Stromal cell of bone marrow (primary cell): ENCODE data around the gene MLLT3.
A peak's percentile ranks its signal among the peaks of the same experiment; 100 is the strongest.

Experiments
- DNase-seq: peaks from one replicate; pipeline ENCODE4 v3.0.0-alpha.2; 2012; ENCODE audit warnings: low read depth

MLLT3 gene

DNA sequence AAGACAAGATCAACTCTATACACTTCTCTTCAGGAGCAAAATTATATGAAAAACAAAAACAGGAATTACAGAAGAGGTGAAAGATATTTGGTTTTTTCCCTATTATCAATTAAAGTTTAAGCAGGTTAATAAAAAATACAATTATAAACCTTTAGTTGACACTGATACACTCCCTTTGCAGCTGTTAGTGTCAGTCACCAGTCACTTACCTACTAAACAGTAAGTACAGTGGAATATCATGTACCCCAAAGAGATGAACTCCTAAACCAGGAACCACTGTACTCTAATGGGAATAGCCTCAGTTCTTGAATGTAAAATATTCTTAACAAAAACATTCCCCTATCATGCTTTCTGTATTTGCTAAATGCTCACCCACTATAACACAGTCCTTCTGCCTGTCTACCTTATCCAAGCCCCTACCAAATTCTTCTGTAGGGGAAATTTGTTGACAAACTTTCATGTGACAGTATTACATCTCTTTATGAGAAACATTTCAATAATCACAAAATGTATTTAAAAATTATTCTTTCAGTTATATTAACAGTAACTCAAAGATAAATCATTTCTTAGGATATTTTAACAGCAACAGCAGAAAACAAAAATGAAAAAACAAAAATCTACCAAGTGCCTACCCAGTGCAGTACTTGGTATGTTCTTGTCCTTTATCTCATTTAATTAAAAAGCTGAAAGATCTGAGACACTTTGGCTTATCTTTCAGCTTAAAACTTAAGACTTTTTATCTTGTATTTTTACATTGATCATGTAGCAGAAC is 212.8 kb downstream of the MLLT3 start:
- DNase-seq: no peak

DNA sequence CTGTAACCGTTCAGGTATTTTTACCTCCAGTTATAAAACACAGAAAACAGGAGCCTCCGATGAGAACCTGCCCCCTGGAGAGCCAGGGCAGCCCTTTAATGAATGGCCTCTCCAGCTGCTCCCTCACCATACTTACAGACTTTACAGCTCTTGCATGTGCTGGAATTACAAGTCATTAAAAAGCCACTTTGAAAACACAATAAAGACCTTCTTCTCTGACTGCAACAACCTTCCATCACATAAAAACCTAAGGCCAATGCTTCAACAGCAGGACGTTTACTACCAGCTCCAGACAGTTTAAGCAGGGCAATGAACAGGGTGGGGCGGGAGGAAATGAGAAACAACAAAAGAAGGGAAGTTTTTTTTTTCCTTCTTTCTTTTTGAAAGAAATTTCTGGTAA is 213.8 kb downstream of the MLLT3 start:
- DNase-seq: no peak

DNA sequence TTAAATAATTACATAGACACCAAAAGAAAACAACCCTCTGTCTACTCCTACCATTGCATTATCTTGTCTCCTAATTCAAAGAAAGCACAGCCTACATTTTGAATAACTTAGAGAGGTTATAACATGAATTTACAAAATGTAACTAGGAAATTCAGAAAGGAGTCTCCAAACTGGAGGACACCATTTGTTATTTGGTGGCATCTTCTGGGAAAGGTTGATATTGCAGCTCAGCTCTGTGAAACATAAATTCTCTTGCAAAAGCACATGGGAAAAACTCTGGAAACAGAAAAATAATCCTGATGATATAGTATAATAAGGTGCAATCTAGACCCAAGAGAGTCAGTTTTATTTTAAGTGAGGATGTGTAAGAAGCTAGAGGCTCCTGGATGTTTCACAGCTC is 215.3 kb downstream of the MLLT3 start:
- DNase-seq: no peak

DNA sequence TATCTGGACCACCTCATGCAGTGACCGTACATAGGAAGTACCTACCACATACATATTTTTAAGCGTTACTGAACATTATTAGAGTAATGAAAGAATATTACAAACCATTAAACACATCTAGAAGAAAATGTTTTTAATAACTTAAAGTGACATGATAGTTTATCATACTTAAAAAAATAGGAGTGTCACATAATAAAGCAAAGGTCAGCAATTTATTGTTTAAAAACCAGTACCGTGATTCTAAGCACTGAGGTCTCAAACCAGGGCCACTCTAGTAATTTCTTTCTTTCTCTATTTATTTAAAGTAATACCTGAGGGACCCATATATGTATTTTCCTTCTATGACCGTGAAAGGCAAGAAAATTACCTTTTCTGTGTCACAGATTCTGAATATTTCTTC is 216.0 kb downstream of the MLLT3 start:
- DNase-seq: no peak

DNA sequence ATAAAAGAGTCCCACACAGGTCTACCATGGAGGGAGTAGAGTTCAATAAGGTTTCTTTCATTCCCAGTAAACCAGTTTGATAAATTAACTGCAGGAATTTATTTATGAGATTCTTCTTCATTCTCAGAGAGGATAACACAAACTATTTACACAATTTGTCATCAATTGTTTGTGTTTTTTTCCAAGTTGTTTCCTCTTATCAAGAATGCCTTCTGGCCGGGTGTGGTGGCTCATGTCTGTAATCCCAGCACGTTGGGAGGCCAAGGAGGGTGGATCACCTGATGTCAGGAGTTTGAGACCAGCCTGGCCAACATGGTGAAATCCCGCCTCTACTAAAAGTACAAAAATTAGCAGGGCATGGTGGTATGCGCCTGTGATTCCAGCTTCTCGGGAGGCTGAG is 216.7 kb downstream of the MLLT3 start:
- DNase-seq: no peak

DNA sequence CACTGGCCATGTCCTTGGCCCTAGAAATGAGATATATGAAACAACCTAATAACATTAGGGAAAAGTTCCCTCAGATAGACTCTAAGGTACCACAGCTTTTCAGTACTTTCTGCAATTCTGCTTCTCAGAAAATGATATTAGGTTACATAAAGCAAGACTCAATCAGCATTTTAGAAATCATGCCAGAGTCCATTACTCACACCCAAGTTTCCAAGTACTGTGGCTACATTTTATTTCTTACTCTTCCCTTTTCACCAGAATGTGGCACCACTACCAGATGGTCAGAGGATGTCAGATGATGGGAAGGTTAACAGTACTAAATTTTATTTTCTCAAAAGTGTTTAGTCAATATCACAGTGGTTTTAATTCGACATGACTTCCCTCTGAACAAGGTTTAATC is 217.2 kb downstream of the MLLT3 start:
- peak; percentile 46 for DNase-seq

DNA sequence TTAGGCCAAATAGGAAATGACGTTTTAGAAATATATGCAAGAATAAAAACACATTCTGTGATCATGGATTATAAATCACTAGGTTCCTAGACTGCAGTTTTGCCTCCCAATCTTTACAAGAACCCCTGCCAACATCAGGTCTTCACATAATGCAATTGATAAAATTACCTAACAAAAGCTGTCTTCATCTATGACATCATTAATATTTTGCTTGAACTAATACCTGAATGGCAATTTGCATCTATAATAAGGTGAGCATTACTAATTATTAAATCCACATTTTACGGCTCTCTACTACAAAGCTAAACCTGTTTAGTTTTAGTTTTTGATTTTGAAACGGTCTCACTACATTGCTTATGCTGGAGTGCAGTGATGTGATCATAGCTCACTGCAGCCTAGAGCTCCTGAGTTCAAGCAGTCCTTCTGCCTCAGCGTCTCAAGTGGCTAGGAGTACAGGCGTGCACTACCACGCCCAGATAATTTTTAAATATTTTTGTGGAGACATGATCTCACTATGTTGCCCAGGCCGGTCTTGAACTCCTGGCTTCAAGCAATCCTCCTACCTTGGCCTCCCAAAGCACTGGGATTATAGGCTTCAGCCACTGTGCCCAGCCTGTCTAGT is 218.0 kb downstream of the MLLT3 start:
- no peak for DNase-seq

DNA sequence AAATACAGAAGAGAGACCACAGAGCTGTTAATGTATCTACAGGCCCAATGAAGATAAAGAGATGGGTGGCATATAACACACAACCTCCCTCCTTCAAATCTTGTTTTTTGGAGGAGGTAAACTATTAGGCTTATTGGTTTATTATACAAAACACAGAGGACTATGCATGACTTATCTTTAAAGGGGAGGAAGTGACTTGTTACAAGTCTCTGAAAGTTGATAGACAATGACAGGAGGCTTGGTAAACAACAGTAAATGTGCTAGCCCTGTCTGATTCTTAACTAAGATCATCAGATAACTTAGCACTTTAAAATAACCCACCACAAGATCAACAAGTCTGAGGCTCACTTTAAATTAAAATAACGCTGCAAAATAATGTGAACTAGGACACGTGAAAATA is 219.0 kb downstream of the MLLT3 start:
- no peak for DNase-seq

DNA sequence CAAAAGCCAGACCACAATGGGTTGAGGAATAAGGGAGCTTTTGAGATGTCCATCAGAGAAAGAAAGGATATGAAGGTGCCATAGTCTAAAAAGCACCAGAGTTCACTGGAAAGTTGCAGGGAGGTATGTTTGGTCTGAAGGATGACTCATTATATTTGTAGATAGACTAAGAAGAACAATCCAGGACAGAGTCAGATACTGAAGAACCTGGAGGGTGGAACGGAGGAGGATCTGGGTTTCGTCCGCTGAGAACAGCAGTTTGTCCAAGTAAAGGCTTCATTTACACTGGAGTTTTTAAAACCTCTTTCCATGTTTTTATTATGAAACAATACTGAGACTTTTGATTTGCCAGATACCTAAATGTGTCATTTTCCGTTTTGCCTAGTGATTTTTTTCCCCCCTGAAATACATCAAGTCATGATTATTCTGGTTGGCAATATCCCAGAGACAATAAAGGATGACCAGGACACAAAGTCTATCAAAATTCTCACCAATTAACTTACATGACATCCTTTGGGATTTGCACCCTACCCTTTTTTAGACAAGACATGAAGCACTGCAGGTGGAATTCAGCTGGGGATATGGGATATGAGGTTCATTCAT is 219.9 kb downstream of the MLLT3 start:
- DNase-seq: no peak

DNA sequence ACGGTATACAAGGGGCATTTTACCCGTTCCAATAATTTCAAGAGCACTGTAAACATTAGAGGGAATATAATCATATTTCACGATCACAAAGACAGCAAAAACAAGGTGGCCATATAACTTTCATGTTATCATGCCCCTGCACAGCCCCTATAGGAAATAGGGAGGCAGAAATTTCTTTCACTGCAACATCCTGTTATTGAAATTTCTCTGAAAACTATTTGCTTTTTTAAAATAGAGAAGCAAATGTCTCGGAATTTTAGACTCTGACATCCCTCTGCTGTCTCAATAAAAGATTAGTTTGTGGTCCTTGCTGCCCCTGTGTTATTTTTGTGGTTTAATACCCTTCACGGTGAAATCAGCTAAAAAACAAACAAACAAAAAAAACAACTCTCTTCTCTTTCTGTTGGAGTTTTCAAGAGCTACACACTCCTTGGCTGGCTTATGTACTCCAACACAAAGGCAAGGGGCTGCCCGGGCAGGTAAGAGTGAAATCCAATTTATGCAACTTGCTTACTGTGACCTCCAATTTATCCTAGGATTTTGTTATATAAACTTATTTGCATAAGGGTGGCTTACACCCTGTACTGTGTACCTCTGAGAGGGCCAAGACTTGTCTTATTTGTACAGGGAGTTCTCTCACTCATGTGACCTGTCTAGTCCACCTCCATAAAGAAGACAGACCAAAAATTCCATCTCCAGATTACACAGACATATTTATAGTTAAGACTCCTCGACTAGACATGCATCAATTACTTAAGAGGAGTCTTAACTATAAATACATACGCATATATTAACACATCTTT is 223.6 kb downstream of the MLLT3 start:
- no peak for DNase-seq

DNA sequence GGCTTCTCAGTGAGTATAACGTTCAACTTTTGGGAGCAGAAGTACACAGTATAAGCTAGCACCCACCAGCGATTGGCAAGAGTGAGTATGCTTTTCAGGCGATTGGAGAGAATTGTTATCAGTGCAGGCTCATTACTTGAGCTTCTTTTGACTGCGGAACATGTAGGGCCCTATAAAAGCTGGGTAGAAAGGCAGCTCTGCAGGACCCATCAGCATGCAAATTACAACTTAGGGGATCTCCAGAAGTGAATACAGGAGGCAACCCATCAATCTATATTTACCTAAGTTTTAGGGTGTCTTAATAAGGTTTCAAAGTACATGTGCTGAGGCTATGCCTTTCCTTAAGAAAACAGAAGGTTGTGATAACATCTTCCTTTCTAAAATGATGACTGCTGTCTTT is 225.0 kb downstream of the MLLT3 start:
- no peak for DNase-seq

DNA sequence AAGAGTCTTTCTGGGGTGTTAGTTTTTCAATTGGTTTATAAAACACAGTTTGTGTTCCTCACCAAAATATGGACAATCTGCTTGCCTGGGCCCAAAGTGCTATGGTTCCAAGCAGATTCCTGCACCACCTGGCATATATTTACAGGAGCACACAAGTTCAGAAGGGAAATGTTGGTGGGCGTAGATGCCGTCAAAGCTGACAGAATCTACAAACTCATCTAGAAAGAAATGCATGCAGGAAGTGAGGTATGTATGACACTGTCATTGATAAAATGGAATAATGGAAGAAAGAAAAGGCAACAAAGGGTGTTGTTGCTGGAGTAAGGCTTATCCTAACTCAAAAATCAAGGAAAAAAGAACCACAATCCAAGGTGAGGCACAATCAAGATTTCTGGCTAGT is 225.8 kb downstream of the MLLT3 start:
- DNase-seq: no peak

DNA sequence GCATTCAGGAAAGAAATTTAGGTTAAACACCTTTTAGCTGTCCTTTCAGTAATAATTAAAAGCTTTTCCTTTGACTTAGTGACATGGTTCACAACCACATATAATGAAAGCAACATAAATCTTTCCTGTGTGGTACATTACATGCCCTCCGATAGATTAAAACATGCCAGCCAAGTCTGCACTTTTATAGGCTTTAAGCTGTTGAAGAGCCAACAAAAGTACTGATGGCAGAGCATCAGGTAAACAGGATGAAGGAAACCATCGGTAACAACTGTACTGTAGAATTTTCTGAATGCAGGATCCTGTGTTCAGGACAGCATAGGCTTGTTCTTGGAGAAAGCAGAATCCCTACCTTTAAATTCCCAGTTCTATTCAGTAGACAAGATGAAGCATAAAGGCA is 226.6 kb downstream of the MLLT3 start:
- DNase-seq: no peak

DNA sequence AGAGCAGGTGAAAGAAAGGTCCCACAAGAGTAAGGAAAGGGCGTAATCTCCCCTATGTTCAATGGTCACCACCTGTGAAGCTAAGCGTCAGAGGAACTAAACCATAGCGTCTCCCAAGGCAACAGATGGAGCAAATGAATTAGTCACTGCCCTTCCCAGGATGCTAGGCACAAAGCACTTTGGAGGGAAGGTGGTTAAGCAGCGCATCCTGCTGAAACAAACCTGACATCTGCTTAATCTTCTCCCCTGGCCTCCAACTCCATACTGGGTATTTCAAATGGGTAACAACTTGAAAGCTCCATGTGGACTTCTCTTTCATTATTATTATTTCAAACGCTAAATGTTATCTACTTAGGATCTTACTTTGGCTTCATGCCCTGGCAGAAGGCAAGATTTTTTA is 227.3 kb downstream of the MLLT3 start:
- no peak for DNase-seq

DNA sequence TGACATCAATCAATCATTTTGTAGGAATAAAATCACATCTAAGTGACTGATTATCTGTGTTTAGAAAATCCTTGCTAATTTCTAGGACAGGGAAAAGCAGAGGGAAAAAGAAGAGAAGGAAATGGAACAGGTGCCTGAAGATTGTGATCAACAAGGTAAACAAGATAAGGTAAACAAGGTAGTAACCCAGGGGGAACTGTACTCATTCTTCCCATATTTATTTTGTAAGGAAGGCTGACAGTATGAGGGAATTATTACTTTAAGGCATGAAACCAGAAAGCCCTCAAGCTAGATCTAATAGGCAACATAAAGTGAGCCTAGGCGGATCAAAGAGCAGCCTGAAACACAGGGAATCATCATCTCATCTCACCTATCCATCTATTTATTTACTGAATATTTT is 231.1 kb downstream of the MLLT3 start:
- DNase-seq: no peak

DNA sequence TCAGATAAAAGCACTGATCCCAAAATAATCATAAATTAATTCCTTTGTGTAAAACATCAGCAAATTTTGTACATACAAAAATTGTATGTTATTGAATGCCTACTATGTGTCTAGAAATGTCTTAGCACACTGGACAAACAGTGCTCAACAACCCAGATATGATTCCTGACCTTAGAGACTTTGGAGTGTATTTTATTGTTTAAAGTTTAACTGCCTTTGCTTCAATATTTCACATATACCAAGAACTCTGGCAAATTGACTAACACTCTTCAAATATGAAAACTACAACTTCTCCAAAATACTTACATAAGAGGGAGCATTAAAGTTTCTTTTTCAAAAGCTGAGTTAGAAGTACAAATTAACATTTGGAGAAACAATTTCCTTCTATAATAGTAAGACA is 231.9 kb downstream of the MLLT3 start:
- no peak for DNase-seq

DNA sequence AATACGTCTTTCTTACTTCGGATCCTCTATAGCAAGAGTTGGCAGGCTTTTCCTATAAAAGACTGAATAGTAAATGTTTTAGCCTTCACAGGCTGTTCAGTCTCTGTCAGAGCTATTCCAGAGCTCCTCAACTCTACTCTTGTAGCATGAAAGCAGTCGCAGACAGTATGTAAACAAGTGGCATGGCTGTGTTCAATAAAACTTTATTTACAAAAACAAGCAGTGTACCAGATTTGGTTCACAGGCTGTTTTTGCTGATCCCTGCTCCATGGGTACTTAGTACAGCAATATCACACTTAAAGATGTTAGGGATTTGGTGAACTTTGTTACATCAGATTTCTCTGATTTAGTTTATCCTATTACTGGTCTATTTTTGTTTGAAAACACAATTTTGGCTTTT is 235.2 kb downstream of the MLLT3 start:
- DNase-seq: no peak

DNA sequence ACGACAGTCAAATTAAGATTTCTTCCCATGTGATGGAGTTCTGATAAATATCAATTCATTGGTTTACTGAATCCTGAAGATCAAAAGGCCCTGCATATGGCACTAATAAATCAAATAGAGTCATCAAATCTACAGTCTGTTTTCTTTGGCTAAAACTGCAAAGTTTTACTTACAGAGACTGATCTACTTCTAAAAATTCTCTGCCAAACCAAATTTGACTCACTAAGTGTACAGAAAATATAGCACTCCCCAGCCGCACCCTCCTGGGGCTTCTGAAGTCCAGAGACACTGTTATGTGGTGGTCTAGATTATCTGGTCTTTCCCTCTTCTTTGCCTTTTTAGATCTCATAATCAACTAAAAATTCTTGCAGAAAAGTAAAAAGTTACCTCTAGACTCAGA is 237.7 kb downstream of the MLLT3 start:
- no peak for DNase-seq

DNA sequence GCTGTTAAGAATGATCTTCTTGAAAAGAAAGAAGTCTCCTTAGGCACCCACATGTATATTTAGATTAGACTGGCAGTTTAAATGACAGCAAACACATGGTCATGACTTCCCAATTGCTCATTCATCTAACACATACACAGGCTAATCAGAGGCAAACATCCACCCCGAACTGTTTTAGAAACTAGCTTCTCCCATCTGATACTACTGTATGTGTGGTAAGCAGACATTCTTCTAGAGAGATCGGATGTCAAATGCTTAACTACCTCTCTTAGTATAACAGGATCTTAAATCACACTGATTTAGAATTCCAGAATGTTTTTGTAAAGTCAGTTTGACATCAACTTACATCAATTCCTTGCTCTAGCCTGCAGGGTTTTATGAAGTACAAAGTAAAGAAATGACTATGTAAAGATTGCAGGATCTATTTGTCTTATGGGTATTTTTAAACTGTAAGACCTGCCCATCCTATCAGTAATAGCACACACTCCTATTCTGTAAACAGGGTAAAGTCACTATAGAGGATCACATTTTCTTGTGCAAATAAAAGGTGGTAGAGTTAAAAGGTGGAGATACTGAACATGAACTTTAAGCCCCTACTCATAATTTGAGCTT is 239.7 kb downstream of the MLLT3 start:
- peak; percentile 16 for DNase-seq

DNA sequence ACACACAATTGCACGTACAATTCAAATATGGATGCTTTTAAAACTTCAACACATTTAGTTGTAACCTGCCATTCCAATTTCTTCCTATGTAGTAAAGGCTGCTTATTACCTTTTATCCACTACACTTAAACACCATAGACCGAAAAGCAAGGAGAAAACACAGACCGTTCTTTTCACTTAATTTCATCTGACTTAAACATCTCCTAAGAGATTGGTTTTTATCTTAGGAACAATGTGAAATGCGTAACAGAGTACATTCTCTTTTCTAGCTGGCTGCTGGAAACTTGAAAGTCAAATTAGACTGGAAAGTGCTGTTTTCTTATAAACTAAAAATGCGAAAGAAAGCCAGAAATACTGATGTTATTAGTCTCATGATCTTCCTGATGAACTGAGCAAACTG is 241.8 kb downstream of the MLLT3 start:
- DNase-seq: no peak

DNA sequence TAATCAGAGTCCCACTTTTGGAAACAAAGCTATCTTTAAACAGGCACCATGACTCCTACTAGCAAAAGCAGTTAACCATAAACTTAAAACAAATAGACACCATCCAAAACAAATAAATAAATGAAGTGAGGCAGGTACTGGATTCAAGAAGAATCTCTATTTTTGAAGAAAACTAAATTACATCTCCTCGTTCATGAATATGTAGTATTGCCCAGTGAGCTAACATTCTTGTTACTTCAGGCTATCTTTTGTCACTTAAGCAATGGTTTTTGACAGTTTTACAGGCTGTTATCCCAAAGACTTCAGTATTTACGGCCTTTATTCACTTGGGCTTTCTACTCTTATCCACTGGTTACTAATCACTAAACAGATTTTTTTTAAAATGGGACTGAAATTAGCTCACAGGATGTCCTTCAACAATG is 242.5 kb downstream of the MLLT3 start:
- no peak for DNase-seq

DNA sequence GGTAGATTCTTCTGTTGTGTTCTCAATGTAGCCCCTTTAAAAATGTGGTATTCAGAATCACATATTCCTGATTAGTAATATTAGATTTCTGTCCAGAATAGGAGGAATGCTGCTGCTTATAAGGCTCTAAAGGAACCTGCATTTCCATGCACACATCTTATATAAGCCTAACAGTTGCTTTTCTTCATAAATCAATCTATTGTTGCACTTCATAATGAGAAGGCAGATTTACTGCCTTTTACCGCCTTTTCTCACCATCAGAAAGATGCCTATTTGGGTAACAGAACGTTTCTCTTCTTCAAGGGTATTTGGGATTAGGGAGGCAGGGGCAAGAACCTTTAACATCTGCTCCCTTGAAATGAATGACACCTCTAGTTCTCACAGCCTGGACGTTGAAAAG is 243.4 kb downstream of the MLLT3 start:
- no peak for DNase-seq
